DMS114 treated with DMSO at 0.1 percent for 48 hours (cell line): ENCODE measurements around the gene TMEM9.

Experiments
- DNase-seq: peaks from one replicate; lab custom pipeline; 2025; ENCODE audit not compliant: unreplicated experiment; lab: John Stamatoyannopoulos, UW

Gene TMEM9

GRCh38 chr1:201146626-201147390, 7.5 kb downstream of the TMEM9 start:
- no peak for DNase-seq

DNA sequence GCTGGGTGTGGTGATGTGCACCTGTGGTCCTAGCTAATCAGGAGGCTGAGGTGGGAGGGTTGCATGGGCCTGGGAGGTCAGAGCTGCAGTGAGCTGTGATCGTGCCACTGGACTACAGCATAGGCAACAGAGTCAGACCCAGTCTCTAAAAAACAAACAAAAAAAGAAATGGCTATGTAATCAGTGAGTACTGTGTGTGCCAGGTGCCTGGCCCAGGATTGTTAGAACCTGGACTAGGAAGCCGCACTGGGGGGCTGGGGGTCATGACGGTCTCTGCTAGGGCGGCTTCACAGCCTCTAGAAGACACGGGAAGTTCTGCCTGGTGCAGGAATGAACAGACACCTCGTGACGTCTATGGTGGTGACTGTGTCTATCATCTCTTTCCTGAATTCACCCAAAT, 8.5 kb downstream of the TMEM9 start:
- no peak for DNase-seq

GRCh38 chr1:201145132-201145531, 9.1 kb downstream of the TMEM9 start:
- no peak for DNase-seq

DNA sequence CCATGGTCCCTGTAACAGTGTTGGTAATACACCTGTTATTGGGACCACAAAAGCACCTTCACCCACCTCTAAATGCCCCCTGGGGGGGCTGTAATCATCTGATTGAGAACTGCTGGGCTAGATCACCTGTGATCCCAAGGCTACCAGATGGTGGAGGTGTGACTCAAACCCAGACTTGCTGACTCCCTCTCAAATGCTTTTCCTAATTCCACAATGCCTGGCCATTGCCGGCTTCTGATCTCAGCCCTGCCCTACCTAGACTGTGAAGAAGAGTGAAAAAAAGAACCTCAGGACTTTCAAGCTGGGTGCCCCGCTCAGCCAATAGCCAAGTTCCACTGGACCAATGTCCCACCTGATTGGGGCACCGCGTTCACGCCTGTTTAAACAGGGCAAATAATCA, 9.6 kb downstream of the TMEM9 start:
- no peak for DNase-seq

GRCh38 chr1:201143726-201144635, 10.3 kb downstream of the TMEM9 start:
- DNase-seq: no peak

DNA sequence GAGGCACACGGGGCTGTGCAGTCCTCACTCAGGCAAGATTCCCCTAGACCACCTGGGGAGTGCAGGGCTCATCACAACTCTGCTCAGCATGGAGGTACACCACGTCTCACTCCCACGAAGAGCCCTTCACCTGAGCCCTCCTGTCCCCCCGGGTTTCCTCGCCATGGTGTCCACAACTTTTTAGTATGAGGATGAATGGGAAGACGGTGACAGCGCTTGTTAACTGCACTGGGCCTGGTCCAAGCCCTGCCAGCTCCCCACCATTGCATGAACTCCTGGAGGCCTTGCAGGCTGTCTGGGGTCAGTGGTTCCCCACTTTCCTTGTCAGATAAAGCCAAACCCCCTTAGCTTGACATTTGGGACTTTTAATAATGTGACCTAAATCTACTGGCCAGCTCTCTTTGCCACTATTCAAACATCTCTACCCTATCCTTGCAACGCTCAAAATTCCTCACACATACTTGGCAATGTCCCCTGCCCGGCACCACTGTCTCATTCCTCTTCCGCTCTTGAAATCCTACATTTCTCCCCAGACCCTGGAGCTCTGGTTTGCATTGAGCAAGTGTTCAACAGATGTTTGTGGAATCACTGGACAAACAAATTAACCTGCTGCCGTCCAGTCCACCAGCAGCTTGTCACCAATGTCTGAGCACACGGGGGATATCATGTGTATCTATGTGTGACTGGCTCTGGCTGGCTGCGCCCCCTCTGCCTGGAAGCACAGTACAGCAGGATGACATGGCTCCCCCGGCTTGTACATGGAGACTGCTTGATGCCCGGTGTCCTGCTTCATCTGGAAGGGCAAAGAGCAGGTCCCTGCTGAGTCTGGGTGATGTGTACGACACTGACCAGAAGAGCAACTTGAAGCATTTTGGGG, 11.2 kb downstream of the TMEM9 start:
- no peak for DNase-seq

DNA sequence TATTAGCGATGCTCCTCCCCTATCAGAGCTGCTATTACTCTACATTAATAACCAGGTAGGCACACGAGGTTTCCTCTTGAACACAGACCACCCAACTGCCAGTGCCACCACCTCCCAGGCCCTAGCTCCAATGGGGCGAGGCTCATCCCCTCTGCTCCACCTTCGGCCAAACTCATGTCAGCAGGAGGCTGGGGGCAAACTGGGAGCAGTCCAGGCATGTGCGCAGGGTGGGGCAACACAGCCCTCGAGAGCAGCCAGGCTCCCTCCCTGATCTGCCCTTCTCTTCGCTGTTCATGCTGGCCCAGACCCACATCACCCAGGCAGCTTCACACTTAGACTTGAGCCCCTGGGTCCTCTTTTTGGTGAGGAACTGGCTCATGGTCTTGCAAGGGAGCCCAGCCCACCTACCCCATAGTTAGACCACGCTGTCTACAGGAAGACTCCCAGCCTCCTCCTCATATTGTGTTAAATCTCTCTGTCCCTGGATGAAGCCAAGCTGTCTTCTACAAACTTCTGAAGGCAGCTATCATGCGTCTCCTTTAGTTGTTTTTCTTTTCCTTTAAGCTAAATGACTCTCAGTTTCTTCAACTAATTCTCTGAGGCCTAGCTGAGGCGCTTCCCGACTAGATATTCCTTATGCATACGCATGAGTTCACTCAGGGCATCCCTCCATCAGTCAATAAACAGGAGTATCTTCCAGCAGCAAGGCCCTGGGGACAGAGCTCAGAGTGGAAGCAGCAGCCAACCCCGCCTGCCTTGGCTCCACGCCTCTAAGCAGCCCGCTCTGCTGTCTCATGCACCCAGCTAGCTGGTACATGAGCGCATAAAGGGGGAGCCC, 12.0 kb downstream of the TMEM9 start:
- no peak for DNase-seq

DNA sequence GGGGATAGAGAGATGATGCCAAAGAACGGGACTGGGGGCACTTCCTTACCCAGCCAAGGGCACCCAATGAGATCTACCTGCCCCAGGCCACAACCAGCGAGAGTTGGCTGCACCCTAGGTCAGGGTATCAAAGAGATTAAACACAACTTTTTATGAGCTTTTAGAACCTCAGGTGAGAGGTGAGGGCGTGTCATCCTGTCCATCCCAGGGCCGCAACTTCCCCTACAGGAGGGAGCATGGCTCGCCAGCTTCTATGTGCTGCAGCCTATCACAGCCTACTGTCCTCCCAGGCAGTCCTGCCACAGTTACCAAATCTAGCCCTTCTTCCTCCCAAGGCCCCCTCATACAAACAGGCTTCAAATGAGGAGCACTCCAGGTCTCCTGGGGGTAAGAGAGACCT, 12.9 kb downstream of the TMEM9 start:
- DNase-seq: no peak

- DNase-seq: no peak
Observed at GRCh38 chr1:201140941-201141260, 13.4 kb downstream of the TMEM9 start.

DNA sequence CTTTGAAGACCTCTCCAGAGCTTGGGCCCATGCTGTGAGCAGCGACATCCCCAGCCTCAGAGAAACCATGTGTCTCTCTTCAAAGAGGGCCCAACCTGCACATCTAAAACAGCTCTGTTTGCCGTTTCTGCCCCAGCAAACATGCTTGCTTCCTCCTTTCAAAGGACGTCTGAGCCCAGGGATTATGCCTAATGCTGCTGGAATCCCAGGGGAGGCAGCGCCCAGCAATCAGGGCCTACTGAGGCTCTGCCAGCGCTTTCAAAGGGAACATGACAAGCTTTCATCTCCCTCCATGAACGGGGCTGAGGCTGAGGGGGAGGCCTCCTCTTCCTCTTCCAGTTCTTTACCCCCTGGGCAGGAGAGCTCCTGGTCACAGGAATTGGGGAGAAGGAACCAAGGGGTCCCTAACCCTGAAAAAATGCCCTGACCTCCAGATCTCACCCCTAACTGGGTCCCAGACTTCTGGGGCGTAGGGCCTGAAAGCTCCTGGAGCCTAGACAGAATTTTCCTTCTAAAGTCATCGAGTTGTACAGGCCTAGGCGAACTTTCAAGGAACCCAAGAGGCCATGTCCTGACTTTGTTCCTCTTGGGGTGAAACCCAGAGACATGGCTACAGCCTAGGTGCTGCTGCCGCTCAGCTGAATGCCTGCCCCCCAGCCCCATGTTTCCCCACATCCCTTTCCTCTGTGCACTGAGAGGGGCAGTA, 13.9 kb downstream of the TMEM9 start:
- DNase-seq: no peak

DNA sequence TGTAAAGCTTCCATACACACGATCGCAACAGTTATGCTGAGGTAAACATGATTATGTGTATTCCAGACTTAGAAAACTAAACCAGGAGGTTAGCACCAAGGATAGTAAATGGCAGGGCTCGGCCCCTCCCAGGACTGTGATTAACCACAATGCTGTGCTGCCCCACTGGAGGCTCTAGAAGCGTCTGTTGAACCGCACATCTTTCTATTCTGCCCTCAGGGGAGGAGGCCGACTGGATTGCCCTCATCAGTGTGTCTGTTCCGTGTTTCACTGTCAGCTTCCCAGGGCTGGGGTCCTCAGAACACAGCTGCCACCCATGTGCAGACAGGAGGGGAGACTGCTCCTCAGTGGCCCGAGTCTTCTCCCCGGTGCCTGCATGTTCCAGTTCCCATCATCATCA, 14.5 kb downstream of the TMEM9 start:
- no peak for DNase-seq

GRCh38 chr1:201139306-201139705, 15.0 kb downstream of the TMEM9 start:
- no peak for DNase-seq

DNA sequence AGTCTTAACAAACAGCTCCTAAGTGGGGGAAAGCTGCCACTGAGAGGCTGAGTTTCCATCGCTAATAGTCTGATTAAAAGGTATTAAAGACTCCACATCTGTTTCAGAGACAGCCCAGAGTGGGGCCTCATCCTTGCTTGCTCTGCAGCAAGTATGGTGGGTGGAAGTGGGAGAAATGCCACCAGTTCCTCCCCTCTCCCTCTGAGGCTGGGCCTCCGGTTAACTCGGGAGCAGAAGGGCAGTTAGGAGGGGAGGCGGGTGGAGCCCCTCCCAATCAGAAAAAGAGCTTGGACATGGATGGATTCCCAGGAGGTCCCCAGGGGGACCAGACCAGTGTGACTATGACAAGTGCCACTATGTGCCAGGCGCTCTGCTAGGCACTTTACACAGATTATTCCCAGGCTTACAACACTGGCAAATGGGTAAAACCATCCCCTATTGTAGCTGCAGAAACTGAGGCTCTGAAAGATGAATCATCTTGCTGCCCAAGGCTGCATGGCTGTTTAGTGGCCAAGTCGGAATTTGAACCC, 15.9 kb downstream of the TMEM9 start:
- DNase-seq: no peak

GRCh38 chr1:201137579-201138310, 16.5 kb downstream of the TMEM9 start:
- no peak for DNase-seq

GRCh38 chr1:201137024-201137392, 17.3 kb downstream of the TMEM9 start:
- no peak for DNase-seq

DNA sequence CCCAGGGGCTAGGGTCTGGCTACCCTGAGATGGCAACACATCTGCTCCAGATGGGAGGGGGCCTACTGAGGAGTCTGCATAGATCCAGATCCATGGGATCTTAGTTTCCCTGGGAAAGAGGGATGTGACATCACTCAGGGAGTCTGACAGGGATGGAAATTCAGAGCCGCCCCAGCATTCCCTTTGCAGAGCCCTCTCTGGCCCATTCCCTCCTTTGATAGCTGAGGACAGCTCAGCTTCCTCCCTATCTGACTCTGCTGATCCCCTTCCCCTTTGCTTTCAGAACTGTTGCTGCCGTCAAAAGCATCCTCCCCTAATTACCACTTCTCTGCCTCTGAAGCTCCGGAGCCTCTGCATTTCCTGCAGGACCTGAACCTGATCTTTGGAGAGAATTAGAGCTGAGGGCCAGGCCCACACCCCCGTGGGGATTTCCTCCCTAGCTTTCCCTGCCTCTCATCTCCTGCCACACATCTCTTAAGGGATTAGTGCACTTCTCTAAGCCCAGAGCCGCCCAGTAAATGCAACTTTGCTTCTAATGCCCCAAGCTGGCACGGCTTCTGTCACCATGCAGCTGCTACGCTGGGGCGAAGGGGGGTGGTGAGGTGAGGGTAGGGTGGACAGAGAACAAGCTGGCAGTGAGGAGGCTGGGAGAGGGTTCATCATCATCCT, 17.8 kb downstream of the TMEM9 start:
- DNase-seq: no peak

- DNase-seq: no peak
Observed at GRCh38 chr1:201134405-201134804, 19.9 kb downstream of the TMEM9 start.

GRCh38 chr1:201131398-201131797, 22.9 kb downstream of the TMEM9 start:
- no peak for DNase-seq

DNA sequence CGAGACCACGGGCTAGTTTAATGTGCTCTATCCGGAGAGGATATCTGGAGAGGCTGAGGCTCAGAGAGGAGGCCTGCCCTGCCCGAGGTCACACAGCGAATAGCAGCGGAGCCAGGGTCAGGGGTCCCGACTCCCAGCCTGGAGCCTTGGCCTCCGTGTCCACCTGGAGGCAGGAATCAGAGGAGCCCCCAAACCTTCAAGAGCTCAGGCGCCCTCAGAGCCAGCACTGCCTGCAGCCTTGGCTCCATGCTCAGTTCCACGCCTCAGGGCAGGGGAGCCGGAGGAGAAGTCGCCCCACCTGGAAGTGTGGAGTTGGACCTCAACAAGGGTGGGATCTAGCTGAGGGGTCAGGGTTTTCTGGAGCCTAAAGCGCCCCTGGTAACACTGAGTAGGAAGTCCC, 25.3 kb downstream of the TMEM9 start:
- DNase-seq: no peak
